GM19455 (cell line): Measurements from ENCODE around the gene ADAT2.
A peak's percentile ranks its signal among the peaks of the same experiment; 100 is the strongest.

Experiments used
- ATAC-seq: cut with Tn5 transposase; IDR thresholded peaks from one replicate; pipeline ENCODE4 v1.9.1; 2021; ENCODE audit not compliant: unreplicated experiment

Gene ADAT2

GRCh38 chr6:143441680-143442545, 8.6 kb downstream of the ADAT2 start:
- ATAC-seq = no peak

DNA sequence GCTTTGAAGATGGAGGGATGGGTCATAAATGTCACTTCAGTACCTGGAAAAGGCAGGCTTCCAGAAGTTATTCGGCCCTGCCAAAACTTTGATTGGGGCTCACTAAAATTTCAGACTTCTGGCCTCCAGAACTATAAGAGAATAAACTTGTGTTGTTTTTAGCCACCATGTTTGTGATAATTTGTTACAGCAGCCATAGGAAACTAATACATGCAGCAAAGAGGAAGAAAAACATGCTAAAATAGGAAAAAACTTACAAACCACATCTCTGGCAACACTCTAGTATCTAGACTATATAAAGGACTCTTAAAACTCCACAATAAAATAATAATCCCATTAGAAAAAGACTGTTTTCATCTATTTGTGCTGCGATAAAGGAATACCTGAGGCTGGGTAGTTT, 9.5 kb downstream of the ADAT2 start:
- no peak for ATAC-seq

- ATAC-seq = no peak
These were observed 17.9 kb downstream of the ADAT2 start for GRCh38 chr6:143432588-143432987.

DNA sequence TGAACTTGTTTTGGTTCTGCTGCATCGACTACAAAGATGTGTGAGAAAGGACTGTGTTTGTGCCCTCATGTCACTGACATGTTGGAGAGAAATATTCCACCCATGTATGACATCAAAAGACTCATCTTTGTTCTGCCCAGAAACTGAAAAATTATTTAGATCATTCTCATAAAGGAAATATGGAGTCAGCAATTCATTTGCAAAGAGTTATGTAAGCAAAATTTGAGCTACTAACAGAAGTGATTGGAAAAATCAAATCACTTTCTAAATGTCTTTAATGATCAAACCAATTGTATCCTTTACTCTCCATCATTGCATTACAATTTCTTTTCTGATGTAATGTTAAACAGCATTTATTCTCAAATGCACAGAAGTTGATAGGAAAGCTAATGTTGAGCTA, 19.3 kb downstream of the ADAT2 start:
- no peak for ATAC-seq

GRCh38 chr6:143429970-143430369, 20.5 kb downstream of the ADAT2 start:
- no peak for ATAC-seq

DNA sequence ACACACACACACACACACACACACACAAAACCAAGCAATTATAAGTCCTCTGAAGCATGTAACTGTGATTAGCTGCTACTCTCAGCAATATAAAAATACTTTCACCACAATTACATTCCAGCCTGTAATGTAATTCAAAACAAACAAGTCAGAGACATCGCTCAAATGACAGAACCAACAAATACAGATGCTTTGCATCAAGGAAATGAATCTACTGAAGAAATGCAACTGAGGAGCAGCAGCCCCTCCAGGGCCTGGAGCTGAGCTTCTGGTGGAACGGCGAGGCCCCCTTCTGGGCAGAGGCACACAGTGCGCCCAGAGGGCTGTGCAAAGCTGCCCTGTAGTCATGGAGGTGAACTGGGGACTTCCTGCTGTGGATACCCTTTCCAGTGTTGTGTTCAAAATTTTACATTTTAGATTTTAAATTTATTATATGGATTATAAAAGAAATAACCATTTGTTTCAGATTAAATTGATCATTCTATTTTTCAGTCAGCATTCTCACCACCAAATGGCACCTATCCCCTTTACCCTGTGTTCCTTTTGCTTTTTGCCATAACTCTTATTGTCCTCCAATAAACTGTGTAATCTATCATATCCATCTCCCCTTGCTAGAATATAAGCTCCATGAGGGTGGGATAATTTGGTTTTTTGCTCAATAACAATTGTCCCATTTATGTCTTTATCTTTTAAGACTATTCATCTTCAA, 23.2 kb downstream of the ADAT2 start:
- ATAC-seq = peak; percentile 99

GRCh38 chr6:143426026-143426425, 24.5 kb downstream of the ADAT2 start:
- ATAC-seq = no peak

DNA sequence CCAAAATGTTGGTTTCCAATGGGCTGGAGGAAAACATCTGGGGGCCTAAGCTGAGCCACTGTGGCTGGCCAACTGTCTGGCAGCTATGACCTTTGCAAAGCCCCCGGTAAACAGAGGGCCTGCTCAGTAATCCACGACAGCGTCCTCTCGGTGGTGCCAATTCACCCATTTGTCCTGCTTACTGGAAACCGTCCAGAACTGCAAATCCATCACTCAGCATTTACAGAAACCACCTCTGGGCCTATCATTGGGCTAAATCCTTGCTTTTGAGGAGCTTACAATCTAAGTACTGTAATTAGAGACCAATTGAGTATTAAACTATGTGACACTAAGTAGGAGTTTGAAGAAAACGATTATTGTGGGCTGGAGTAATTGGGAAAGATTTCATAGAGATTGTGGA, 31.0 kb downstream of the ADAT2 start:
- ATAC-seq = no peak

- ATAC-seq = no peak
These were observed 35.7 kb downstream of the ADAT2 start for GRCh38 chr6:143414769-143415168.

DNA sequence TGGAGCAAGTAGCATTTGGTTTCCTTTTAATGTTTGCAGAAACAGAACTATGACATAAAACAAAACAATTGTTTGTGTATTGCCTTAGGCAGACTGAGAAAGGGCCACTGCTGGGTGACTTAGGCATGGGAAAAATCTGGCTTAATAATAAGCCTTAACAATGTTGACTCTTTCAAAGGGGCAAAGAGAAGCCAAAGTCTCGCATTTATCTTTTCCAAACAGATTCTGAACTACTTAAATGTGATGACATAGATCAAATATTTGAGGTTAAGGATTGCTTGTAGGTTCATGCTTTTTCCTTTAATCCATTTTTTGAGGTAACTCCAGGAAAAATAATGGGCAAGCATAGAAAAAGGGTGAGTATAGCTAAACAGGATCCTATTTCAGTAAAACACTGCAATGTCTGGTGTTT, 39.6 kb downstream of the ADAT2 start:
- no peak for ATAC-seq

DNA sequence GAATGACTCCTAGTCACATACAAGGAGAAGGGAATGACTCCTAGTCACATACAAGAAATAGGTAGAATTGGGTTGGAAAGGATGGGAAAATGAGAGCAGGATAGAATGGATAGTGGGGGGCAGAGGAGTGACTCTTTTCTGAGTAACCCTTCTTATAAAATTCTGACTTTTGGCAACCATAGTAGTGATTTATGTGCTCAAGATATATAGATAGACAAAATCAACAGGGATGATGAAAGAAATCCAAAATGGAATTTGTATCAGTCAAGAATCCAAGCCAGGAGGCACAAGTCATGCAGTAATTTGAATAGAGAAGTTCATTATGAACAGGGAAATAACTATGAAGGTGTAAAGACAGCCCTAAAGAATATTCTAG, 41.7 kb downstream of the ADAT2 start:
- no peak for ATAC-seq

- ATAC-seq = no peak
These were observed 42.2 kb downstream of the ADAT2 start for GRCh38 chr6:143408151-143408786.

GRCh38 chr6:143406673-143407072, 43.8 kb downstream of the ADAT2 start:
- ATAC-seq = peak; percentile 69

DNA sequence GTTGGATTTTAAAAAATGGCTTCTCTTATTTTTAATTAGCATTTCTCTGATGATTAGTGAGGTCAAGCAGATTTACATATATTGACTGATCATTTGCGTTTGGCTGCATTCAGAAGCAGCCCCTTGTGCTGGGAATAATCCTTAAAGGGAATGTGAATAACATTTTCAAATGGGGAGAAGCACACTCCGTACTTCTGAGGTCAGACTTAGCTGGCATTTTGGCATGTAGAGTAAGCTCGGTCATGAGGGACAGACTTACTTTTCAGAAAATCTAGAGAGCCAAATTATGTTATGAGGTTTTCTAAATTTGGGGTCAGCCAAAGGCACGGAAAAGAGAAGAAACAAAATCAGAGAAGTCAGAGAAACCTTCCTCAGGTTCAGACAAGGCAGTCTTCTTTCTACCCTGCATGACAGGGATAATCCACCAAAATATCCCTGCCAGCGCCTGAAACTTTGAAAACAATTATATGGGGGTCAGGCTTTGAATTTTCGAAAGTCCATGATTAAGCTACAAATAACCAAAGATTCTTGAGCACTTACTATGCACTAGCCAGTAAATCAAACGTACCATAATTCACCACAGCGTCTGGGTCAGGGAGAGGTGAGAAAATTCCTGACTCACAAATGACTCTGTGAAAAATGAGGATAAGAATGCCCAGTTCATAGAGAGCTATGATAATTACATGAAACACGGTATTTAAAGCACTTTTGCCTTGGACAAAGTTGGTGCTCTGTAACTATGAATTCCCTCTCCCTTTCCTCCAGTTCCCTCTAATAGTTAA, 44.9 kb downstream of the ADAT2 start:
- ATAC-seq = no peak

DNA sequence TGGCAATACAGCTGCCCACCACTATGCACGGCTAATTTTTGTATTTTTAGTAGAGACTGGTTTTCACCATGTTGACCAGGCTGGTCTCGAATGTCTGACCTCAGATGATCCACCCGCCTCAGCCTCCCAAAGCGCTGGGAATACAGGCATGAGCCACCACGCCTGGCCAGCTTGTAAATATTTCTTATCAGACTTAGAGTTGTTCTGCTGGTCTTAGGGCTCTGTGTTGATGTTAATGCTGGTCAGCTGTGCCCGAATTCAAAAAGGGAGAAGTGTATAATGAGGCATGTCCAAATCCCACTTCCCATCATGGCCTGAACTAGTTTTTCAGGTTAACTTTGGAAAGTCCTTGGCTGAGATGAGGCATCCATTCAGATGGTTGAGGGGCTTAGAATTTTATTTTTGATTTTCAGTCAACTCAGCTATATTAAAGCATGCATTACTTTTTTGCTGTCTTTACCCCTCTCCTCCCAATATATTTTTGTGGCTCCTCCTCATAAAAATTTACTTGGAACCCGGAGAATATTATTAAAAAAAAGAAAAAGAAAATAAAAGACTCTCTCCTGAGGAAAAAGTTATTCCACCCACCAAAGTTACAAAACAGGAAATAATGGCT, 47.7 kb downstream of the ADAT2 start:
- no peak for ATAC-seq

- ATAC-seq = no peak
These were observed 48.7 kb downstream of the ADAT2 start for GRCh38 chr6:143401636-143402370.

GRCh38 chr6:143401068-143401446, 49.4 kb downstream of the ADAT2 start:
- no peak for ATAC-seq

DNA sequence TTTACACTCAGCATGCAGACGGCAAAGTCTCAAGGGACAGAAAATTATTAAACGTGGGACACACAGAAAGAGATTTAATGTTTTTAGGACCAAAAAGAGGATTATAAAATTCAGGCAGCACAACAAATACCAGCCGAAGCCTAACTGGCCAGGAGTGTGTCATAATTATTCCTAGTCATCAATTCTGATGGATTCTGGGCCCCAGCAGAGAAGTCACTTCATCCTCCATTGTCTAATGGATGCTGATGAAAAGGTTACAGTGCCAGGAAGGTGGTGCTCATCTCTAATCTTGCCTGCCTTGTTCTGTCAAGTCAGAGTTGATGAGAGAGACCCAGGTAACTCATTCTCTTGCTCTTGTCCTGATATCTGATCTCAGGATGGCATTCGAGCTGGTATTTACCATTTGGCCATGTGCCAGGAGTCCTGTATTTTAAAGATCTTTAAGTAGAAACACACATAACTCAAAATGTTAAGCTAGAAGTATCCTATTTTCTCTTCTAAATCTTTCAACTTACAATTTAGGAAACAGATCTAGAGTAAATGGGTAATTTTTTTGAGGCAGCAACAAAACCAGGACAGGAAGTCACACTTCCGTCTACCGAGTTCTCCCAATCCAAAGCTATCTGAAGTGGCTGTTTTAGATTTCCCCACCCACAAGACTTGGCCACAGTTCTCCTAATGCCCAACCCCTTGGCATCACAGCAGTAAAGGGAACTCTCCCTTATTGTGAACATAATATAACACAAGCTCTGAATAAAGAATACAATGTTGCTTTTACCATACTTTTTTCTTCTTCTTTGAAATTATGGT, 50.0 kb downstream of the ADAT2 start:
- ATAC-seq = no peak

DNA sequence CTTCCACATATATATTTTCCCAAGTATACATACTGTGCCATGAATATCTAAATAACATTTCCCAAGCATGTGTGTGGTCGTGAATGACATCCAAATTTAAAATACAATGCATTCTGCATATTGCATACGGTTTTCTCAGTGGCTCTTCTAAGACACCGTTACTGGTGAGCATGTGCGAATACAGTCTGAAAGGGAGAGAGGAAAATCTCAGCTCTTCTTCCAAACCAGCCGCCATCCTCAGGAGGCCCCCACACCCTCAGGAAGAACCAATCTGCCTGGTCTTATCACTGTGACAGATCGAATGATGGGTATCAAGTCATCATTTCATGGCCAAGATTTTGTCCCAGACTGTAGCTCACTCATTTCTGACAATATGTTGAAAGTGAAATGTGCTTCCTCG, 50.7 kb downstream of the ADAT2 start:
- ATAC-seq = no peak
